Fibroblast of lung (primary cell): ENCODE results near the gene KRTAP19-2.

Experiments
- EZH2 ChIP-seq: IDR thresholded peaks from 2 replicates; pipeline ENCODE4 v1.5.1; 2012; ENCODE audit warnings: low read length, control low read depth, mild to moderate bottlenecking; ENCODE audit errors: missing control alignments
- TF ChIP-seq, protein P1 (sequence below), 2 donors: IDR thresholded peaks in 1 of 2; conservative IDR thresholded peaks in 1 of 2; 1 replicate in 1 of 2; 2 replicates in 1 of 2; pipeline ENCODE4 v1.5.1; 2011 to 2012; ENCODE audit warnings: low read length in 2 of 2, control low read depth in 1 of 2, inconsistent platforms in 1 of 2, low read depth in 1 of 2, mild to moderate bottlenecking in 1 of 2

DNA sequence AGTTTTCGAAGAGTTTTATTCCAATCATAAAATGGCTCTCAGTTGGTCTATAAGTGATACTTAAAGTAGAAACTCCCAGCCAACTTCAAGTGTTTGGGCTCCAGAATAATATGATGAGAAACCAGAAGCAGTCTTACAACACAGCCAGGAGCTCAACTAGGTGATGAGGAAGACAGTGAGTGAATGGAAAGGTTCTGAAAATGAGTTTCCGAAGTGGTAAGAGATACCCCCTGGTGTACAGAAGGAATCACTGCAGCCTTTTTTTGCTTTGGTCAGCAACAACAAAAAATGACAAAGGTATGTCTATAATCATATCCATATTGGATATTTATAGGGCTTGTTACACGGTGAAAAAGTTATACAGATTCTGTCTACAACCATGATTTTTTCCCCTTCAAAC, 23.5 kb downstream of the KRTAP19-2 start:
- TF ChIP-seq, protein P1, sequence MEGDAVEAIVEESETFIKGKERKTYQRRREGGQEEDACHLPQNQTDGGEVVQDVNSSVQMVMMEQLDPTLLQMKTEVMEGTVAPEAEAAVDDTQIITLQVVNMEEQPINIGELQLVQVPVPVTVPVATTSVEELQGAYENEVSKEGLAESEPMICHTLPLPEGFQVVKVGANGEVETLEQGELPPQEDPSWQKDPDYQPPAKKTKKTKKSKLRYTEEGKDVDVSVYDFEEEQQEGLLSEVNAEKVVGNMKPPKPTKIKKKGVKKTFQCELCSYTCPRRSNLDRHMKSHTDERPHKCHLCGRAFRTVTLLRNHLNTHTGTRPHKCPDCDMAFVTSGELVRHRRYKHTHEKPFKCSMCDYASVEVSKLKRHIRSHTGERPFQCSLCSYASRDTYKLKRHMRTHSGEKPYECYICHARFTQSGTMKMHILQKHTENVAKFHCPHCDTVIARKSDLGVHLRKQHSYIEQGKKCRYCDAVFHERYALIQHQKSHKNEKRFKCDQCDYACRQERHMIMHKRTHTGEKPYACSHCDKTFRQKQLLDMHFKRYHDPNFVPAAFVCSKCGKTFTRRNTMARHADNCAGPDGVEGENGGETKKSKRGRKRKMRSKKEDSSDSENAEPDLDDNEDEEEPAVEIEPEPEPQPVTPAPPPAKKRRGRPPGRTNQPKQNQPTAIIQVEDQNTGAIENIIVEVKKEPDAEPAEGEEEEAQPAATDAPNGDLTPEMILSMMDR (conservative IDR thresholded peaks at IDR 0.05 in 1 of 2, IDR thresholded peaks at IDR 0.05 in 1 of 2; ENCODE audit: low read depth in 1 of 2, low read length in 2 of 2): no peak
- TF ChIP-seq EZH2: no peak
